CD14-positive monocyte (primary cell): ENCODE measurements around the gene PTPRN. TPM values are rescaled to one million over a fixed set of nuclear protein-coding genes. Genes with fewer than 3 reads are reported as not detected.
A peak's percentile ranks its signal among the peaks of the same experiment; 100 is the strongest.

ENCODE experiments used
- DNase-seq, 3 donors: peaks; one replicate each; pipeline ENCODE4 v3.0.0-alpha.2; 2011 to 2022
- H2AFZ ChIP-seq: 2 replicates; pipeline ENCODE4 v1.6.0; 2012; ENCODE audit warnings: mild to moderate bottlenecking, low read depth, low read length, inconsistent platforms; ENCODE audit not compliant: insufficient read depth, poor library complexity, severe bottlenecking
- H3K27ac ChIP-seq, 2 donors: 1 replicate in 1 of 2; 2 replicates in 1 of 2; pipeline ENCODE4 v1.5.1; 2012 to 2013; ENCODE audit warnings: low read length in 2 of 2, control low read depth in 1 of 2, inconsistent platforms in 1 of 2, low read depth in 1 of 2, mild to moderate bottlenecking in 1 of 2
- H3K27me3 ChIP-seq, 2 donors: one replicate each; pipeline versions ENCODE4 v1.6.0 to v1.6.1; 2011 to 2013; ENCODE audit warnings: low read length in 2 of 2; ENCODE audit not compliant: control insufficient read depth in 2 of 2, insufficient read depth in 2 of 2
- H3K36me3 ChIP-seq, 2 donors: replicated peaks in 1 of 2; 1 replicate in 1 of 2; 2 replicates in 1 of 2; pipeline versions ENCODE4 v1.5.1 to v1.6.1; 2012 to 2013; ENCODE audit warnings: low read length in 2 of 2, control low read depth in 1 of 2, inconsistent platforms in 1 of 2, mild to moderate bottlenecking in 1 of 2; ENCODE audit not compliant: insufficient read depth in 2 of 2, control insufficient read depth in 1 of 2
- H3K4me1 ChIP-seq, 2 donors: 1 replicate in 1 of 2; 2 replicates in 1 of 2; pipeline versions ENCODE4 v1.5.1 to v1.6.1; 2012 to 2013; ENCODE audit warnings: low read length in 2 of 2, control low read depth in 1 of 2, inconsistent platforms in 1 of 2, mild to moderate bottlenecking in 1 of 2, moderate library complexity in 1 of 2; ENCODE audit not compliant: insufficient read depth in 2 of 2, control insufficient read depth in 1 of 2
- H3K4me2 ChIP-seq: replicated peaks from 2 replicates; pipeline ENCODE3; 2012; ENCODE audit warnings: low read length, moderate library complexity, mild to moderate bottlenecking; ENCODE audit not compliant: poor library complexity, severe bottlenecking; ENCODE audit errors: extremely low read depth
- H3K4me3 ChIP-seq, 3 experiments: fragments of 200-600 bp in 1 of 3; sonication (generic) in 1 of 3; replicated peaks in 1 of 3; 1 replicate in 2 of 3; 2 replicates in 1 of 3; pipeline ENCODE4 v1.5.1; 2011 to 2013; ENCODE audit warnings: low read length in 3 of 3, mild to moderate bottlenecking in 3 of 3, control low read depth in 2 of 3, low read depth in 2 of 3, inconsistent platforms in 1 of 3, moderate library complexity in 1 of 3
- H3K79me2 ChIP-seq: 2 replicates; pipeline ENCODE4 v1.6.0; 2012; ENCODE audit warnings: mild to moderate bottlenecking, control low read depth, inconsistent platforms, low read length, moderate library complexity; ENCODE audit not compliant: insufficient read depth
- H3K9ac ChIP-seq: 2 replicates; pipeline ENCODE4 v1.6.0; 2017; ENCODE audit warnings: low read length, mild to moderate bottlenecking; ENCODE audit not compliant: insufficient read depth, poor library complexity, severe bottlenecking
- H3K9me3 ChIP-seq, 2 donors: replicated peaks in 1 of 2; 1 replicate in 1 of 2; 2 replicates in 1 of 2; pipeline versions ENCODE4 v1.5.1 to v1.6.1; 2012 to 2013; ENCODE audit warnings: low read length in 2 of 2, control low read depth in 1 of 2; ENCODE audit not compliant: control insufficient read depth in 1 of 2, insufficient read depth in 1 of 2
- H4K20me1 ChIP-seq: 2 replicates; pipeline ENCODE4 v1.6.0; 2012; ENCODE audit warnings: mild to moderate bottlenecking, low read length, control low read depth, moderate library complexity; ENCODE audit not compliant: insufficient read depth
- H3K27ac Mint-ChIP-seq, 7 donors: one replicate each; pipeline ENCODE4 v1.8.0; 2020; ENCODE audit warnings: mild to moderate bottlenecking in 7 of 7, mixed read lengths in 7 of 7, moderate library complexity in 6 of 7, inconsistent platforms in 2 of 7
- H3K27me3 Mint-ChIP-seq, 3 donors: one replicate each; pipeline ENCODE4 v1.8.0; 2021 to 2022; ENCODE audit warnings: low read depth in 3 of 3, mild to moderate bottlenecking in 3 of 3, mixed read lengths in 3 of 3, moderate library complexity in 3 of 3, inconsistent platforms in 1 of 3
- H3K36me3 Mint-ChIP-seq, 2 donors: one replicate each; pipeline ENCODE4 v1.8.0; 2020; ENCODE audit warnings: mixed read lengths in 2 of 2, inconsistent platforms in 1 of 2, mild to moderate bottlenecking in 1 of 2
- H3K4me1 Mint-ChIP-seq: one replicate; pipeline ENCODE4 v1.8.0; 2020; ENCODE audit warnings: mild to moderate bottlenecking, mixed read lengths
- H3K4me3 Mint-ChIP-seq, 2 donors: one replicate each; pipeline ENCODE4 v1.8.0; 2020; ENCODE audit warnings: mild to moderate bottlenecking in 2 of 2, mixed read lengths in 2 of 2, moderate library complexity in 1 of 2
- H3K9me3 Mint-ChIP-seq, 7 donors: one replicate each; pipeline ENCODE4 v1.8.0; 2020 to 2022; ENCODE audit warnings: mixed read lengths in 7 of 7, mild to moderate bottlenecking in 6 of 7, moderate library complexity in 6 of 7, inconsistent platforms in 2 of 7
- WGBS: methylation state at CpG from one replicate; pipeline ENCODE4 v1.1.5; 2013; ENCODE audit warnings: missing lambda C conversion rate; ENCODE audit not compliant: insufficient coverage; 5-methylcytosine and 5-hydroxymethylcytosine counted together
- intact Hi-C, 2 donors: fragments of 100-400 bp; cut with micrococcal nuclease; formaldehyde crosslinking; loops; one replicate each; pipeline versions ENCODE4 v1.15.0 to v1.15.1; 2023
- polyA plus RNA-seq, 3 donors: library from polyadenylated mRNA; depleted of rRNA in 1 of 3; unstranded in 2 of 3; stranded (reverse) in 1 of 3; fragments of 300-500 nt in 2 of 3; fragments of >200 nt in 1 of 3; fragmentation: Illumina TruSeq in 2 of 3; gene quantifications; 1 replicate in 2 of 3; 2 replicates in 1 of 3; pipeline ENCODE4 v1.2.3, GENCODE V29; 2012 to 2021
- TF ChIP-seq, protein P1 (sequence below): fragments of 200-600 bp; IDR thresholded peaks from one replicate; pipeline ENCODE4 v1.8.0; 2022; ENCODE audit warnings: antibody characterized with exemption, mild to moderate bottlenecking

The PTPRN gene
- polyA plus RNA-seq, 3 donors = not detected

DNA sequence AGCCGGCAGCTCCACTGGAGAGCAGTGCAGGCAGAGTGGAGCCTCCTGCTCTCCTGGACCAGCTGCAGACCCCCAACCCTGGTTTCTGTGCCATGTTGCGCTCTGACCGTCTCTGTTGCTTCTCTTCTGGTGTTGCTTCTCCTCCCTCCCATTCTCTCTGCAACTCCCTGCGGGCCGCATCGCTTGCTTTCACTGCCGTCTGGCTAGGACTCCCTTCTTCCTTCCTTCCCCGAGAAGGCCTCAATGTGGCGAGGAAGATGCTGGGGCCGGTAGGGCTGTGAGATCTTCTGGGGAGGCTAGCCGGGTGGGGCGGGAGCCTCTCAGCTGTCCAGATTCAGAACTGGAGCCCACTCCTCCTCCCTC is 23.8 kb downstream of the PTPRN start:
- DNase-seq = no peak
- H3K4me2 ChIP-seq = no peak overlapping the region
- H3K4me3 Mint-ChIP-seq = no peak overlapping the region
- intact Hi-C loops = no loop called here
- H3K79me2 ChIP-seq = no peaks in the 10 kb centered on the region
- no peaks in the 10 kb centered on the region for H3K27me3 ChIP-seq
- TF ChIP-seq, protein P1, sequence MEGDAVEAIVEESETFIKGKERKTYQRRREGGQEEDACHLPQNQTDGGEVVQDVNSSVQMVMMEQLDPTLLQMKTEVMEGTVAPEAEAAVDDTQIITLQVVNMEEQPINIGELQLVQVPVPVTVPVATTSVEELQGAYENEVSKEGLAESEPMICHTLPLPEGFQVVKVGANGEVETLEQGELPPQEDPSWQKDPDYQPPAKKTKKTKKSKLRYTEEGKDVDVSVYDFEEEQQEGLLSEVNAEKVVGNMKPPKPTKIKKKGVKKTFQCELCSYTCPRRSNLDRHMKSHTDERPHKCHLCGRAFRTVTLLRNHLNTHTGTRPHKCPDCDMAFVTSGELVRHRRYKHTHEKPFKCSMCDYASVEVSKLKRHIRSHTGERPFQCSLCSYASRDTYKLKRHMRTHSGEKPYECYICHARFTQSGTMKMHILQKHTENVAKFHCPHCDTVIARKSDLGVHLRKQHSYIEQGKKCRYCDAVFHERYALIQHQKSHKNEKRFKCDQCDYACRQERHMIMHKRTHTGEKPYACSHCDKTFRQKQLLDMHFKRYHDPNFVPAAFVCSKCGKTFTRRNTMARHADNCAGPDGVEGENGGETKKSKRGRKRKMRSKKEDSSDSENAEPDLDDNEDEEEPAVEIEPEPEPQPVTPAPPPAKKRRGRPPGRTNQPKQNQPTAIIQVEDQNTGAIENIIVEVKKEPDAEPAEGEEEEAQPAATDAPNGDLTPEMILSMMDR = no peak
- peaks cover 5% of the 10 kb centered on the region for H4K20me1 ChIP-seq
- H3K9ac ChIP-seq = no peak overlapping the region
- no peak overlapping the region for H2AFZ ChIP-seq
- H3K36me3 Mint-ChIP-seq = peaks cover 58% of the 10 kb centered on the region in 2 donors
- H3K27me3 Mint-ChIP-seq = peaks cover 0 to 5% (median under 1%) of the 10 kb centered on the region in 3 donors
- 93% methylated on average over 1 of the region's 12 CpGs for WGBS
- H3K9me3 Mint-ChIP-seq = no peaks in the 10 kb centered on the region
- peaks cover 49 to 55% of the 10 kb centered on the region in 2 donors for H3K36me3 ChIP-seq
- H3K27ac Mint-ChIP-seq = peak overlapping the region in 1 of 7 donors; percentile 42
- H3K4me1 Mint-ChIP-seq = peaks cover 6% of the 10 kb centered on the region
- no peak overlapping the region for H3K4me3 ChIP-seq
- peaks cover under 1 to 5% of the 10 kb centered on the region in 2 donors for H3K4me1 ChIP-seq
- H3K27ac ChIP-seq = no peak overlapping the region
- H3K9me3 ChIP-seq = no peaks in the 10 kb centered on the region

DNA sequence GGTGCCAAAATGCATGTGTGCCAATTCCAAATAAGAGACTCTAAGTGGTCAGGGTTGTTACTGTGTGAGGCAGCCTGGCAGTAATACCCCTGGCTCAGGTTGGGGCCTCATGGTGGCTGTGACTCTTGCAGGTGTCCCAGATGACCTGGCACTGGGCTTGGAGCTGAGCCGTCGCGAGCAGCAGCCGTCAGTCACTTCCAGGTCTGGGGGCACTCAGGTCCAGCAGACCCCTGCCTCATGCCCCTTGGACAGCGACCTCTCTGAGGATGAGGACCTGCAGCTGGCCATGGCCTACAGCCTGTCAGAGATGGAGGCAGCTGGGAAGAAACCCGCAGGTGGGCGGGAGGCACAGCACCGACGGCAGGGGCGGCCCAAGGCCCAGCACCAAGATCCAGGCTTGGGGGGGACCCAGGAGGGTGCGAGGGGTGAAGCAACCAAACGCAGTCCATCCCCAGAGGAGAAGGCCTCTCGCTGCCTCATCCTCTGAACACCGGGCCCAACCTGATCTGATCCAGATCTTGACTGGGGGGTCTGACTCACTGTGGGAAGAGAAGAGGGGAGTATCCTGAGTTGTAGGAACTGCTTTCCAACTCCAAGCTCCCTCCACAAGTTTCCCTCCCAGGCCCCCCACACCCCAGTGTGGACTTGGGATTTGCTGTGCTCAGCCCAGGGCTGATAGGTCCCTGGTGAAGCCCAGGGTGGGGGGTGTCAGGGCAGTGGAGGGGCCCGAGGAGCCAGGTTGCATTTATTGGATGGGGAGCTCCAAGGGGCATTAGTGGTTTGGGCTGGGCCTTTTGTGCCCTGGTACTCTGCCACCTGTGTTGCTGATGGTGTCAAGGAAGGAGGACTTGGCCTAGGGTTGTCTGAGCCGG is 24.5 kb downstream of the PTPRN start:
- intact Hi-C loops = no loop called here
- Histone ChIP-seq H4K20me1 (peaks cover 5% of the 10 kb centered on the region), H3K79me2 (peaks cover 5% of the 10 kb centered on the region), H3K4me3 (no peak overlapping the region), H3K9me3 (no peaks in the 10 kb centered on the region), H3K9ac (no peak overlapping the region), H3K27ac (no peak overlapping the region), H2AFZ (no peak overlapping the region), H3K27me3 (no peaks in the 10 kb centered on the region), H3K4me1 (peaks cover 7 to 11% of the 10 kb centered on the region in 2 donors), H3K36me3 (peaks cover 49 to 56% of the 10 kb centered on the region in 2 donors), H3K4me2 (no peak overlapping the region)
- H3K27ac Mint-ChIP-seq = no peak overlapping the region
- DNase-seq = no peak
- H3K4me1 Mint-ChIP-seq = peaks cover 12% of the 10 kb centered on the region
- H3K27me3 Mint-ChIP-seq = peaks cover 0 to 2% (median 0%) of the 10 kb centered on the region in 3 donors
- peaks cover 0 to 2% (median 0%) of the 10 kb centered on the region in 7 donors for H3K9me3 Mint-ChIP-seq
- TF ChIP-seq, protein P1 = no peak
- H3K36me3 Mint-ChIP-seq = peaks cover 58 to 62% of the 10 kb centered on the region in 2 donors
- WGBS = 97% methylated on average over 13 of the region's 16 CpGs
- no peak overlapping the region for H3K4me3 Mint-ChIP-seq
